HEK293 (cell line): ENCODE measurements around the gene CCR6.

Experiments
- CTCF ChIA-PET: fragments of 350-600 bp; formaldehyde crosslinking; extraction: SDS; loops from one replicate; lab custom pipeline; 2021; ENCODE audit warnings: antibody characterized with exemption; lab: Yijun Ruan, JAX
- POLR2A ChIA-PET: fragments of 300-600 bp; formaldehyde crosslinking; extraction: SDS; loops from one replicate; lab custom pipeline; 2020; ENCODE audit warnings: antibody characterized with exemption, inconsistent platforms; lab: Yijun Ruan, JAX
- H3K27ac ChIP-seq: fragments of 200-500 bp; sonication (Bioruptor generic); 2 replicates; pipeline ENCODE4 v1.5.1; 2014; ENCODE audit warnings: low read depth, low read length, control low read depth, inconsistent platforms; ENCODE audit errors: extremely low read depth
- H3K36me3 ChIP-seq, 2 experiments: fragments of 200-500 bp in 1 of 2; sonication (Bioruptor generic) in 1 of 2; 1 replicate in 1 of 2; 2 replicates in 1 of 2; pipeline ENCODE4 v1.5.1; 2014 to 2017; ENCODE audit warnings: inconsistent platforms in 2 of 2, low read length in 2 of 2; ENCODE audit not compliant: control insufficient read depth in 2 of 2, insufficient read depth in 1 of 2
- H3K4me1 ChIP-seq: fragments of 200-500 bp; sonication (Bioruptor generic); 2 replicates; pipeline ENCODE4 v1.5.1; 2014; ENCODE audit warnings: mild to moderate bottlenecking, low read length, inconsistent platforms; ENCODE audit not compliant: control insufficient read depth, insufficient read depth
- H3K4me3 ChIP-seq: 2 replicates; pipeline ENCODE4 v1.5.1; 2011; ENCODE audit warnings: low read depth, mild to moderate bottlenecking, control low read depth, low read length, moderate library complexity
- H3K9me3 ChIP-seq: fragments of 200-500 bp; sonication (Bioruptor generic); 2 replicates; pipeline ENCODE4 v1.5.1; 2014; ENCODE audit warnings: low read depth, low read length, inconsistent platforms; ENCODE audit not compliant: control insufficient read depth, insufficient read depth
- BCL11A ChIP-seq: fragments of 450-650 bp; formaldehyde crosslinking; IDR thresholded peaks from 2 replicates; pipeline ENCODE4 v1.5.1; 2016; ENCODE audit warnings: low read depth, missing biosample characterization, missing genetic modification characterization
- MEIS1 ChIP-seq: sonication (generic); formaldehyde crosslinking; IDR thresholded peaks from 2 replicates; pipeline ENCODE4 v1.8.1; 2022; ENCODE audit warnings: missing genetic modification reagents, mild to moderate bottlenecking, borderline replicate concordance
- OSR2 ChIP-seq: fragments of 450-650 bp; formaldehyde crosslinking; IDR thresholded peaks from 2 replicates; pipeline ENCODE4 v1.5.1; 2016; ENCODE audit warnings: missing biosample characterization, missing genetic modification characterization
- RBAK ChIP-seq: fragments of 450-650 bp; formaldehyde crosslinking; IDR thresholded peaks from 2 replicates; pipeline ENCODE4 v1.5.1; 2016; ENCODE audit warnings: missing biosample characterization, missing genetic modification characterization
- WT1 ChIP-seq: fragments of 450-650 bp; formaldehyde crosslinking; IDR thresholded peaks from 2 replicates; pipeline ENCODE4 v1.5.1; 2016; ENCODE audit warnings: missing biosample characterization, missing genetic modification characterization
- ZNF132 ChIP-seq: fragments of 450-650 bp; formaldehyde crosslinking; IDR thresholded peaks from 2 replicates; pipeline ENCODE4 v1.5.1; 2017; ENCODE audit warnings: missing biosample characterization, missing genetic modification characterization, borderline replicate concordance
- ZNF18 ChIP-seq: fragments of 450-650 bp; formaldehyde crosslinking; IDR thresholded peaks from 2 replicates; pipeline ENCODE4 v1.5.1; 2016; ENCODE audit warnings: missing biosample characterization, missing genetic modification characterization
- ZNF202 ChIP-seq: fragments of 450-650 bp; formaldehyde crosslinking; IDR thresholded peaks from 2 replicates; pipeline ENCODE4 v1.5.1; 2016; ENCODE audit warnings: missing biosample characterization, missing genetic modification characterization, borderline replicate concordance
- ZNF211 ChIP-seq: fragments of 450-650 bp; formaldehyde crosslinking; IDR thresholded peaks from 2 replicates; pipeline ENCODE4 v1.5.1; 2016; ENCODE audit warnings: low read depth, missing biosample characterization, missing genetic modification characterization
- ZNF23 ChIP-seq: fragments of 450-650 bp; formaldehyde crosslinking; IDR thresholded peaks from 2 replicates; pipeline ENCODE4 v1.5.1; 2016; ENCODE audit warnings: missing biosample characterization, missing genetic modification characterization, borderline replicate concordance
- ZNF248 ChIP-seq: fragments of 450-650 bp; formaldehyde crosslinking; IDR thresholded peaks from 2 replicates; pipeline ENCODE4 v1.5.1; 2017; ENCODE audit warnings: missing biosample characterization, missing genetic modification characterization
- ZNF280D ChIP-seq: fragments of 450-650 bp; formaldehyde crosslinking; IDR thresholded peaks from 2 replicates; pipeline ENCODE4 v1.5.1; 2016; ENCODE audit warnings: missing biosample characterization, missing genetic modification characterization
- ZNF324 ChIP-seq: fragments of 450-650 bp; formaldehyde crosslinking; IDR thresholded peaks from 2 replicates; pipeline ENCODE4 v1.5.1; 2016; ENCODE audit warnings: missing biosample characterization, missing genetic modification characterization
- ZNF362 ChIP-seq: fragments of 450-650 bp; formaldehyde crosslinking; IDR thresholded peaks from 2 replicates; pipeline ENCODE4 v1.5.1; 2016; ENCODE audit warnings: missing biosample characterization, missing genetic modification characterization
- ZNF426 ChIP-seq: fragments of 450-650 bp; formaldehyde crosslinking; IDR thresholded peaks from 2 replicates; pipeline ENCODE4 v1.5.1; 2017; ENCODE audit warnings: missing biosample characterization, missing genetic modification characterization, mild to moderate bottlenecking, inconsistent platforms, moderate library complexity
- ZNF513 ChIP-seq: fragments of 450-650 bp; IDR thresholded peaks from 2 replicates; pipeline ENCODE4 v1.5.1; 2018; ENCODE audit warnings: missing biosample characterization, missing genetic modification characterization
- ZNF555 ChIP-seq: fragments of 450-650 bp; formaldehyde crosslinking; conservative IDR thresholded peaks from 2 replicates; pipeline ENCODE4 v1.5.1; 2017; ENCODE audit warnings: missing biosample characterization, mild to moderate bottlenecking, missing genetic modification characterization, inconsistent platforms
- ZNF571 ChIP-seq: fragments of 450-650 bp; formaldehyde crosslinking; IDR thresholded peaks from 2 replicates; pipeline ENCODE4 v1.5.0; 2017; ENCODE audit warnings: missing biosample characterization, missing genetic modification characterization
- ZNF610 ChIP-seq: fragments of 450-650 bp; formaldehyde crosslinking; IDR thresholded peaks from 2 replicates; pipeline ENCODE4 v1.5.1; 2016; ENCODE audit warnings: missing biosample characterization, missing genetic modification characterization, borderline replicate concordance
- ZNF626 ChIP-seq: fragments of 450-650 bp; sonication (Bioruptor Pico); formaldehyde crosslinking; IDR thresholded peaks from 2 replicates; pipeline ENCODE4 v1.5.1; 2018; ENCODE audit warnings: missing biosample characterization, missing genetic modification characterization, inconsistent platforms
- ZNF785 ChIP-seq: fragments of 450-650 bp; formaldehyde crosslinking; IDR thresholded peaks from 2 replicates; pipeline ENCODE4 v1.5.1; 2016; ENCODE audit warnings: missing biosample characterization, missing genetic modification characterization
- ZSCAN4 ChIP-seq: fragments of 450-650 bp; formaldehyde crosslinking; IDR thresholded peaks from 2 replicates; pipeline ENCODE4 v1.5.1; 2017; ENCODE audit warnings: missing biosample characterization, missing genetic modification characterization

CCR6 gene

GRCh38 chr6:167097770-167098169 lies 25.1 kb upstream of the CCR6 start:
- ChIA-PET CTCF (interaction anchor here (0.7 kb wide), 1 partner anchor 25 kb away, joined by 3 read pairs; no protein-coding TSS in a partner anchor), POLR2A (no interaction called here)
- TF ChIP-seq ZNF785 (tag by site-specific recombination) (no peak), ZNF610 (no peak), ZNF248 (tag by site-specific recombination) (no peak), ZNF555 (tag by site-specific recombination) (no peak), WT1 (tag by site-specific recombination) (no peak), ZNF202 (tag by site-specific recombination) (no peak), ZNF23 (tag by site-specific recombination) (no peak), OSR2 (tag by site-specific recombination) (no peak), ZSCAN4 (tag by site-specific recombination) (no peak), ZNF211 (no peak), ZNF426 (tag by site-specific recombination) (no peak), ZNF132 (tag by site-specific recombination) (no peak), ZNF18 (tag by site-specific recombination) (no peak), BCL11A (no peak)

GRCh38 chr6:167098825-167099225 lies 24.1 kb upstream of the CCR6 start:
- Histone ChIP-seq H3K27ac (no peak overlapping the region), H3K4me3 (no peak overlapping the region), H3K9me3 (no peaks in the 10 kb centered on the region), H3K36me3 (no peaks in the 10 kb centered on the region), H3K4me1 (no peaks in the 10 kb centered on the region)
- ChIA-PET CTCF (no interaction called here), POLR2A (no interaction called here)
- TF ChIP-seq BCL11A (no peak), RBAK (tag by site-specific recombination) (no peak), ZNF513 (peak; percentile 36; the same call in 1 of the 2 replicates), ZNF362 (tag by site-specific recombination) (no peak)

More at GRCh38 chr6:167097770-167098169, 25.1 kb upstream of the CCR6 start:
- Histone ChIP-seq H3K27ac (no peak overlapping the region), H3K9me3 (no peaks in the 10 kb centered on the region), H3K4me3 (no peak overlapping the region), H3K36me3 (no peaks in the 10 kb centered on the region), H3K4me1 (no peaks in the 10 kb centered on the region)

- H3K27ac ChIP-seq: no peak overlapping the region
- H3K4me3 ChIP-seq: no peak overlapping the region
- H3K9me3 ChIP-seq: no peaks in the 10 kb centered on the region
- POLR2A ChIA-PET: no interaction called here
- H3K4me1 ChIP-seq: no peaks in the 10 kb centered on the region
- H3K36me3 ChIP-seq: no peaks in the 10 kb centered on the region
- CTCF ChIA-PET: no interaction called here
- TF ChIP-seq ZNF571 (tag by site-specific recombination) (no peak), ZNF324 (no peak), ZNF626 (no peak), ZNF280D (tag by site-specific recombination) (no peak), MEIS1 (CRISPR knock-in tag) (no peak)
Observed at GRCh38 chr6:167099707-167100106, 23.2 kb upstream of the CCR6 start.
